Fibroblast of lung (primary cell): ENCODE measurements around the gene RPS6KA2.

Experiments
- CTCF ChIP-seq, 2 donors: IDR thresholded peaks in 1 of 2; conservative IDR thresholded peaks in 1 of 2; 1 replicate in 1 of 2; 2 replicates in 1 of 2; pipeline ENCODE4 v1.5.1; 2011 to 2012; ENCODE audit warnings: low read length in 2 of 2, control low read depth in 1 of 2, inconsistent platforms in 1 of 2, low read depth in 1 of 2, mild to moderate bottlenecking in 1 of 2
- EZH2 ChIP-seq: IDR thresholded peaks from 2 replicates; pipeline ENCODE4 v1.5.1; 2012; ENCODE audit warnings: low read length, control low read depth, mild to moderate bottlenecking; ENCODE audit errors: missing control alignments

GRCh38 chr6:166627875-166628801, 1.1 kb upstream of the RPS6KA2 start:
- TF ChIP-seq CTCF (conservative IDR thresholded peaks at IDR 0.05 in 1 of 2, IDR thresholded peaks at IDR 0.05 in 1 of 2; ENCODE audit: low read depth in 1 of 2, low read length in 2 of 2): no peak
- no peak for TF ChIP-seq EZH2
